ENCODE data around the gene CACNG5. TPM values are rescaled to one million over a fixed set of nuclear protein-coding genes. Genes with fewer than 3 reads are reported as not detected.

Gene CACNG5
- total RNA-seq, 1 donor from 2014 or later = not detected

- no peak for DNase-seq (ENCODE audit: low read depth, low spot score)
- Mint-ChIP-seq H3K4me1 (peaks cover 42% of the 10 kb centered on the region), H3K27me3 (ENCODE audit: low read depth) (no peaks in the 10 kb centered on the region), H3K4me3 (no peak overlapping the region), H3K27ac (ENCODE audit: unreplicated experiment) (no peak overlapping the region), H3K36me3 (ENCODE audit: low read depth) (no peaks in the 10 kb centered on the region), H3K9me3 (peaks cover 3% of the 10 kb centered on the region)
- TF ChIP-seq CTCF (conservative IDR thresholded peaks at IDR 0.05) = no peak
Observed at GRCh38 chr17:66903781-66904180, 68.9 kb downstream of the CACNG5 start.

GRCh38 chr17:66904760-66905624 is 70.1 kb downstream of the CACNG5 start:
- peak overlapping the region; percentile 53 for H3K27ac Mint-ChIP-seq (ENCODE audit: unreplicated experiment)
- peaks cover 39% of the 10 kb centered on the region for H3K4me1 Mint-ChIP-seq
- no peak for TF ChIP-seq CTCF (conservative IDR thresholded peaks at IDR 0.05)
- DNase-seq (ENCODE audit: low read depth, low spot score) = no peak
- H3K36me3 Mint-ChIP-seq (ENCODE audit: low read depth) = no peaks in the 10 kb centered on the region
- no peak overlapping the region for H3K4me3 Mint-ChIP-seq
- peaks cover 3% of the 10 kb centered on the region for H3K9me3 Mint-ChIP-seq
- no peaks in the 10 kb centered on the region for H3K27me3 Mint-ChIP-seq (ENCODE audit: low read depth)

- H3K27me3 Mint-ChIP-seq (ENCODE audit: low read depth) = no peaks in the 10 kb centered on the region
- TF ChIP-seq CTCF (conservative IDR thresholded peaks at IDR 0.05) = peak; percentile 92
- H3K4me1 Mint-ChIP-seq = peaks cover 25% of the 10 kb centered on the region
- peak; percentile 75 for DNase-seq (ENCODE audit: low read depth, low spot score)
- H3K4me3 Mint-ChIP-seq = no peak overlapping the region
- H3K36me3 Mint-ChIP-seq (ENCODE audit: low read depth) = no peaks in the 10 kb centered on the region
- no peak overlapping the region for H3K27ac Mint-ChIP-seq (ENCODE audit: unreplicated experiment)
- peaks cover 3% of the 10 kb centered on the region for H3K9me3 Mint-ChIP-seq
Observed at GRCh38 chr17:66906321-66907278, 71.7 kb downstream of the CACNG5 start.

- DNase-seq (ENCODE audit: low read depth, low spot score) = no peak
- Mint-ChIP-seq H3K9me3 (peaks cover 6% of the 10 kb centered on the region), H3K36me3 (ENCODE audit: low read depth) (no peaks in the 10 kb centered on the region), H3K27me3 (ENCODE audit: low read depth) (peaks cover 3% of the 10 kb centered on the region), H3K4me3 (no peak overlapping the region), H3K27ac (ENCODE audit: unreplicated experiment) (no peak overlapping the region), H3K4me1 (peaks cover 10% of the 10 kb centered on the region)
- TF ChIP-seq CTCF (conservative IDR thresholded peaks at IDR 0.05) = no peak
Observed at GRCh38 chr17:66909804-66910373, 75.0 kb downstream of the CACNG5 start.

GRCh38 chr17:66910651-66911285 is 75.9 kb downstream of the CACNG5 start:
- H3K27me3 Mint-ChIP-seq (ENCODE audit: low read depth) = peaks cover 3% of the 10 kb centered on the region
- H3K27ac Mint-ChIP-seq (ENCODE audit: unreplicated experiment) = no peak overlapping the region
- TF ChIP-seq CTCF (conservative IDR thresholded peaks at IDR 0.05) = no peak
- H3K36me3 Mint-ChIP-seq (ENCODE audit: low read depth) = no peaks in the 10 kb centered on the region
- H3K4me1 Mint-ChIP-seq = peaks cover 7% of the 10 kb centered on the region
- DNase-seq (ENCODE audit: low read depth, low spot score) = no peak
- H3K9me3 Mint-ChIP-seq = peaks cover 6% of the 10 kb centered on the region
- H3K4me3 Mint-ChIP-seq = no peak overlapping the region

Data from neural crest cell (in vitro differentiated cells).